GM06990 (cell line): ENCODE data around the gene PTTG1IP.

ENCODE experiments used
- DNase-seq: peaks from one replicate; pipeline ENCODE4 v3.0.0-alpha.2; 2011; ENCODE audit not compliant: insufficient read length; ENCODE audit errors: extremely low read depth
- H3K27me3 ChIP-seq: replicated peaks from 2 replicates; pipeline ENCODE4 v1.6.0; 2011; ENCODE audit warnings: low read length; ENCODE audit not compliant: control insufficient read depth, insufficient read depth
- H3K36me3 ChIP-seq: 2 replicates; pipeline ENCODE4 v1.5.1; 2011; ENCODE audit warnings: low read length; ENCODE audit not compliant: control insufficient read depth, insufficient read depth
- H3K4me3 ChIP-seq: replicated peaks from 2 replicates; pipeline ENCODE4 v1.5.1; 2011; ENCODE audit warnings: low read depth, mild to moderate bottlenecking, control low read depth, low read length
- CTCF ChIP-seq: IDR thresholded peaks from 2 replicates; pipeline ENCODE4 v1.5.1; 2011; ENCODE audit warnings: low read length, control low read depth, mild to moderate bottlenecking, inconsistent platforms; ENCODE audit not compliant: insufficient read depth, poor library complexity, severe bottlenecking

Gene PTTG1IP

GRCh38 chr21:44799646-44800045 lies 73.8 kb downstream of the PTTG1IP start:
- H3K4me3 ChIP-seq = no peak overlapping the region
- no peak for TF ChIP-seq CTCF

More at GRCh38 chr21:44799646-44800045, 73.8 kb downstream of the PTTG1IP start:
- H3K27me3 ChIP-seq = no peaks in the 10 kb centered on the region
- peaks cover 8% of the 10 kb centered on the region for H3K36me3 ChIP-seq
- no peak for DNase-seq
